ENCODE data around the gene FZD1.
"Not testable (repeated sequence)": the region's sequence is repeated elsewhere in the genome, so short reads cannot be mapped to it uniquely, and the experiment has no call there.

The FZD1 gene

GRCh38 chr7:91292506-91292905, 28.3 kb downstream of the FZD1 start:
- Histone ChIP-seq H3K27ac (ENCODE audit: low read depth, low read length) (no peak overlapping the region), H3K4me1 (ENCODE audit: control insufficient read depth, insufficient read depth, low read length) (no peaks in the 10 kb centered on the region), H3K4me3 (ENCODE audit: low read length) (no peak overlapping the region), H3K36me3 (ENCODE audit: control insufficient read depth, insufficient read depth, low read length) (no peaks in the 10 kb centered on the region), H3K27me3 (ENCODE audit: control insufficient read depth, insufficient read depth, low read length) (no peaks in the 10 kb centered on the region), H3K9ac (ENCODE audit: low read length) (no peak overlapping the region)

- Histone ChIP-seq H3K27ac (ENCODE audit: low read depth, low read length) (no peak overlapping the region), H3K27me3 (ENCODE audit: control insufficient read depth, insufficient read depth, low read length) (no peaks in the 10 kb centered on the region), H3K36me3 (ENCODE audit: control insufficient read depth, insufficient read depth, low read length) (no peaks in the 10 kb centered on the region), H3K4me1 (ENCODE audit: control insufficient read depth, insufficient read depth, low read length) (no peaks in the 10 kb centered on the region), H3K9ac (ENCODE audit: low read length) (no peak overlapping the region), H3K4me3 (ENCODE audit: low read length) (no peak overlapping the region)
Observed at GRCh38 chr7:91293136-91293535, 28.9 kb downstream of the FZD1 start.

GRCh38 chr7:91293840-91294239, 29.6 kb downstream of the FZD1 start:
- Histone ChIP-seq H3K9ac (ENCODE audit: low read length) (no peak overlapping the region), H3K36me3 (ENCODE audit: control insufficient read depth, insufficient read depth, low read length) (no peaks in the 10 kb centered on the region), H3K4me1 (ENCODE audit: control insufficient read depth, insufficient read depth, low read length) (no peaks in the 10 kb centered on the region), H3K27me3 (ENCODE audit: control insufficient read depth, insufficient read depth, low read length) (no peaks in the 10 kb centered on the region), H3K27ac (ENCODE audit: low read depth, low read length) (no peak overlapping the region), H3K4me3 (ENCODE audit: low read length) (no peak overlapping the region)

- Histone ChIP-seq H3K9ac (ENCODE audit: low read length) (no peak overlapping the region), H3K4me3 (ENCODE audit: low read length) (no peak overlapping the region), H3K36me3 (ENCODE audit: control insufficient read depth, insufficient read depth, low read length) (no peaks in the 10 kb centered on the region), H3K27ac (ENCODE audit: low read depth, low read length) (no peak overlapping the region), H3K27me3 (ENCODE audit: control insufficient read depth, insufficient read depth, low read length) (no peaks in the 10 kb centered on the region), H3K4me1 (ENCODE audit: control insufficient read depth, insufficient read depth, low read length) (no peaks in the 10 kb centered on the region)
Observed at GRCh38 chr7:91294639-91295220, 30.5 kb downstream of the FZD1 start.

DNA sequence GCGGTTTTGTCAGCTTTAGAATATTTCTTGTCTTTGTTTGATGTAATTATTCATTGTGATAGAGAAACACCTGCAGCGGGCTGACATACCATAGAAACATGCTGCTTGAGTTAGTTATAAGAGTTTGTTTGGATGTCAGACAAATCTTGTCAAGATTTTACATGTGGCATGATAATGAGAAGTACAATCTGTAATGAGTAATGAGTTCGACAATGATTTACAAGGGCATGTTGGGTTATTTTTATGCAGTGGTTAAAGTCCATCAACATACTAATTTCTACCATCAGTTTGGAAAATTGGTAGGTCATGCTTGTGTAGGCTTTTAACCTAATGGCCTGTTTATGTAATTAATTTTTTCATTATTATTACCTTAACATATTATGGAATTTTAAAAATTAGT, 31.3 kb downstream of the FZD1 start:
- no peak overlapping the region for H3K4me3 ChIP-seq (ENCODE audit: low read length)
- no peak overlapping the region for H3K27ac ChIP-seq (ENCODE audit: low read depth, low read length)

GRCh38 chr7:91297939-91298338, 33.7 kb downstream of the FZD1 start:
- Histone ChIP-seq H3K27ac (ENCODE audit: low read depth, low read length) (no peak overlapping the region), H3K4me3 (ENCODE audit: low read length) (no peak overlapping the region), H3K4me1 (ENCODE audit: control insufficient read depth, insufficient read depth, low read length) (no peaks in the 10 kb centered on the region)

More for the DNA sequence above, 31.3 kb downstream of the FZD1 start:
- Histone ChIP-seq H3K27me3 (ENCODE audit: control insufficient read depth, insufficient read depth, low read length) (no peaks in the 10 kb centered on the region), H3K36me3 (ENCODE audit: control insufficient read depth, insufficient read depth, low read length) (no peaks in the 10 kb centered on the region), H3K4me1 (ENCODE audit: control insufficient read depth, insufficient read depth, low read length) (no peaks in the 10 kb centered on the region), H3K9ac (ENCODE audit: low read length) (no peak overlapping the region)

GRCh38 chr7:91299952-91300775, 35.9 kb downstream of the FZD1 start:
- Histone ChIP-seq H3K36me3 (ENCODE audit: control insufficient read depth, insufficient read depth, low read length) (no peaks in the 10 kb centered on the region), H3K9ac (ENCODE audit: low read length) (no peak overlapping the region), H3K27me3 (ENCODE audit: control insufficient read depth, insufficient read depth, low read length) (no peaks in the 10 kb centered on the region), H3K27ac (ENCODE audit: low read depth, low read length) (no peak overlapping the region), H3K4me3 (ENCODE audit: low read length) (no peak overlapping the region), H3K4me1 (ENCODE audit: control insufficient read depth, insufficient read depth, low read length) (no peaks in the 10 kb centered on the region)

More at GRCh38 chr7:91297939-91298338, 33.7 kb downstream of the FZD1 start:
- Histone ChIP-seq H3K27me3 (ENCODE audit: control insufficient read depth, insufficient read depth, low read length) (no peaks in the 10 kb centered on the region), H3K36me3 (ENCODE audit: control insufficient read depth, insufficient read depth, low read length) (no peaks in the 10 kb centered on the region), H3K9ac (ENCODE audit: low read length) (no peak overlapping the region)

DNA sequence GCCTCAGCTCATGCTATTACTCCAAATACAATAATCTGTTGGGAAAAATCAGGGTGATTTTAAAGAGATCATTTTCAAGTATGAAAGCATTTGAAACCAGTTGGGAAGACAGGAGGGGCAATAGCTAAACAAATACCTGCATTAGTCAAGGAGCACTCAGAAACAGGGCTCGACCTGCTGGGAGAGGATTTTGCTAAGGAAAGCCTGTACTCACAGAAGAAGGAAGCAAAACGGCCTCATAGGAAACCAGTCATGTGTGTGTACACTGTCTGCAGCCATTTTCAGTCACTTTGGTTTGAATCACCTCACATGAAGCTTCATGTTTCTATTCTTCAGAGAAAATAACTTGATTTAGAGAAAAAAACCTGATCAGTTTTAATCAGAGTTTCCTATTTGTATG, 38.6 kb downstream of the FZD1 start:
- H3K4me3 ChIP-seq (ENCODE audit: low read length) = no peak overlapping the region
- no peaks in the 10 kb centered on the region for H3K27me3 ChIP-seq (ENCODE audit: control insufficient read depth, insufficient read depth, low read length)
- H3K9ac ChIP-seq (ENCODE audit: low read length) = no peak overlapping the region
- no peaks in the 10 kb centered on the region for H3K36me3 ChIP-seq (ENCODE audit: control insufficient read depth, insufficient read depth, low read length)
- no peak overlapping the region for H3K27ac ChIP-seq (ENCODE audit: low read depth, low read length)
- no peaks in the 10 kb centered on the region for H3K4me1 ChIP-seq (ENCODE audit: control insufficient read depth, insufficient read depth, low read length)

- Histone ChIP-seq H3K4me1 (ENCODE audit: control insufficient read depth, insufficient read depth, low read length) (no peaks in the 10 kb centered on the region), H3K27me3 (ENCODE audit: control insufficient read depth, insufficient read depth, low read length) (no peaks in the 10 kb centered on the region), H3K36me3 (ENCODE audit: control insufficient read depth, insufficient read depth, low read length) (no peaks in the 10 kb centered on the region), H3K9ac (ENCODE audit: low read length) (no peak overlapping the region), H3K4me3 (ENCODE audit: low read length) (no peak overlapping the region), H3K27ac (ENCODE audit: low read depth, low read length) (no peak overlapping the region)
Observed at GRCh38 chr7:91306266-91306665, 42.0 kb downstream of the FZD1 start.

DNA sequence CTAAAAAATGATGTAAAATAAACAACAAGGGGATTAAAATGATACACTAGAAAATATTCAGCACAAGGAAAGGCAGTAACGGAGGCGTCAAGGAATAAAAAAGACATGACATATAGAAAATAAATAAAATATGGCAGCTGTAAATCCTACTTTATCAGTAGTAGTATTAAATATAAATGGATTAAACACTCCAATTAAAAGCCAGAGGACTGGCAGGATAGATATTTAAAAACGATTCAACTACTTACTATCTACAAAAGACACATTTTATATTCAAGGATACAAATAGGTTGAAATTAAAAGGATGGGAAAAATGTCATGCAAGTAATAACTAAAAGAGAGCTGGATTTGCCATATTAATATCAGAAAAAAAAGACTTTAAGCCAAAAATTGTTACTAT, 43.2 kb downstream of the FZD1 start:
- Histone ChIP-seq H3K4me1 (ENCODE audit: control insufficient read depth, insufficient read depth, low read length) (no peaks in the 10 kb centered on the region), H3K27ac (ENCODE audit: low read depth, low read length) (no peak overlapping the region), H3K9ac (ENCODE audit: low read length) (no peak overlapping the region), H3K27me3 (ENCODE audit: control insufficient read depth, insufficient read depth, low read length) (no peaks in the 10 kb centered on the region), H3K4me3 (ENCODE audit: low read length) (no peak overlapping the region), H3K36me3 (ENCODE audit: control insufficient read depth, insufficient read depth, low read length) (no peaks in the 10 kb centered on the region)

- H3K36me3 ChIP-seq (ENCODE audit: control insufficient read depth, insufficient read depth, low read length); H3K4me1 ChIP-seq (ENCODE audit: control insufficient read depth, insufficient read depth, low read length); H3K4me3 ChIP-seq (ENCODE audit: low read length); H3K9ac ChIP-seq (ENCODE audit: low read length); H3K27ac ChIP-seq (ENCODE audit: low read depth, low read length); H3K27me3 ChIP-seq (ENCODE audit: control insufficient read depth, insufficient read depth, low read length): not testable (repeated sequence)
Observed at GRCh38 chr7:91308191-91308590, 44.0 kb downstream of the FZD1 start.

DNA sequence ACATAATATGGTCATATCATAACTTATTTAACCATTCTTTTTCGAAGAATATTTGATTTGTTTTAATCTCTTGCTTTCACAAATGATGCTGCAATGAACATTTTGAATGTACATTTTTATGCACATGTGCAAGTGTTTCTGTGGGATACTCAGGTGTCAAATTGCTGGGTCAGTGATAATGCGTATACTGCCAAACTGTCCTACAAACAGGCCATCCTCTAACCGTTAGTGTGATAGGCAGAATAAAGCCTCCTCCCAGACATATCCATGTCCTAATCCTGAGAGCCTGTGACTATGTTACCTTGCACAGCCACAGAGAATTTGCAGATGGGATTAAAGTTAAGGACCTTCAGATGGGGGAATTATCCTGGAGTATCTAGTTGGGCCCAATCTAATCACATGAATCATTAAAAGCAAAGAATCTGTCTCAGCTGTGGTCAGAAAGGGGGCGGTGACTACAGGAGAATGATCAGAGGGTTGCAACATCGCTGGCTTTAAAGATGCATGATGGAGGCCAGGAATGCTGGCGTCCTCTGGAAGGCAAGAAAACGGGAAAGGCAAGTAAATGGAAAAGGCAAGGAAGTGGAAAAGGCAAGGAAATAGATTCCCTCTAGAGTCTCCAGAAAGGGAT, 46.7 kb downstream of the FZD1 start:
- Histone ChIP-seq H3K36me3 (ENCODE audit: control insufficient read depth, insufficient read depth, low read length) (no peaks in the 10 kb centered on the region), H3K27me3 (ENCODE audit: control insufficient read depth, insufficient read depth, low read length) (no peaks in the 10 kb centered on the region), H3K27ac (ENCODE audit: low read depth, low read length) (no peak overlapping the region), H3K9ac (ENCODE audit: low read length) (no peak overlapping the region), H3K4me1 (ENCODE audit: control insufficient read depth, insufficient read depth, low read length) (no peaks in the 10 kb centered on the region), H3K4me3 (ENCODE audit: low read length) (no peak overlapping the region)
